Measurements from ENCODE around the gene HOXB7.

GRCh38 chr17:48639136-48639535, 28.3 kb upstream of the HOXB7 start:
- TF ChIP-seq, protein P1, sequence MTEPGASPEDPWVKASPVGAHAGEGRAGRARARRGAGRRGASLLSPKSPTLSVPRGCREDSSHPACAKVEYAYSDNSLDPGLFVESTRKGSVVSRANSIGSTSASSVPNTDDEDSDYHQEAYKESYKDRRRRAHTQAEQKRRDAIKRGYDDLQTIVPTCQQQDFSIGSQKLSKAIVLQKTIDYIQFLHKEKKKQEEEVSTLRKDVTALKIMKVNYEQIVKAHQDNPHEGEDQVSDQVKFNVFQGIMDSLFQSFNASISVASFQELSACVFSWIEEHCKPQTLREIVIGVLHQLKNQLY (CRISPR knock-in tag; IDR thresholded peaks at IDR 0.05) = no peak
- TF ChIP-seq, protein P2, sequence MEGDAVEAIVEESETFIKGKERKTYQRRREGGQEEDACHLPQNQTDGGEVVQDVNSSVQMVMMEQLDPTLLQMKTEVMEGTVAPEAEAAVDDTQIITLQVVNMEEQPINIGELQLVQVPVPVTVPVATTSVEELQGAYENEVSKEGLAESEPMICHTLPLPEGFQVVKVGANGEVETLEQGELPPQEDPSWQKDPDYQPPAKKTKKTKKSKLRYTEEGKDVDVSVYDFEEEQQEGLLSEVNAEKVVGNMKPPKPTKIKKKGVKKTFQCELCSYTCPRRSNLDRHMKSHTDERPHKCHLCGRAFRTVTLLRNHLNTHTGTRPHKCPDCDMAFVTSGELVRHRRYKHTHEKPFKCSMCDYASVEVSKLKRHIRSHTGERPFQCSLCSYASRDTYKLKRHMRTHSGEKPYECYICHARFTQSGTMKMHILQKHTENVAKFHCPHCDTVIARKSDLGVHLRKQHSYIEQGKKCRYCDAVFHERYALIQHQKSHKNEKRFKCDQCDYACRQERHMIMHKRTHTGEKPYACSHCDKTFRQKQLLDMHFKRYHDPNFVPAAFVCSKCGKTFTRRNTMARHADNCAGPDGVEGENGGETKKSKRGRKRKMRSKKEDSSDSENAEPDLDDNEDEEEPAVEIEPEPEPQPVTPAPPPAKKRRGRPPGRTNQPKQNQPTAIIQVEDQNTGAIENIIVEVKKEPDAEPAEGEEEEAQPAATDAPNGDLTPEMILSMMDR (IDR thresholded peaks at IDR 0.05) = no peak
- TF ChIP-seq RELA (CRISPR knock-in tag; IDR thresholded peaks at IDR 0.05; ENCODE audit: borderline replicate concordance) (no peak), ZBTB21 (CRISPR knock-in tag; IDR thresholded peaks at IDR 0.05; ENCODE audit: borderline replicate concordance) (no peak)
